Measurements from ENCODE around the gene MAPRE2. TPM values are rescaled to one million over a fixed set of nuclear protein-coding genes. Genes with fewer than 3 reads are reported as not detected.

The MAPRE2 gene
- total RNA-seq, 2 donors from 2014 or later = 11.7 to 11.9 TPM

GRCh38 chr18:35122586-35123224, 81.5 kb downstream of the MAPRE2 start:
- Histone ChIP-seq H3K4me3 (no peak overlapping the region), H3K9me3 (no peaks in the 10 kb centered on the region), H3K27me3 (no peaks in the 10 kb centered on the region), H3K4me1 (no peaks in the 10 kb centered on the region), H3K36me3 (replicated peaks in 1 of 2; ENCODE audit: insufficient read depth in 1 of 2, low read depth in 2 of 2) (no peaks in the 10 kb centered on the region), H3K27ac (no peak overlapping the region)
- intact Hi-C loops (cut with DNase I) = no loop called here
- DNase-seq (no peak), ATAC-seq (no peak)
- TF ChIP-seq POLR2A (IDR thresholded peaks at IDR 0.05) = no peak
- TF ChIP-seq, protein P1, sequence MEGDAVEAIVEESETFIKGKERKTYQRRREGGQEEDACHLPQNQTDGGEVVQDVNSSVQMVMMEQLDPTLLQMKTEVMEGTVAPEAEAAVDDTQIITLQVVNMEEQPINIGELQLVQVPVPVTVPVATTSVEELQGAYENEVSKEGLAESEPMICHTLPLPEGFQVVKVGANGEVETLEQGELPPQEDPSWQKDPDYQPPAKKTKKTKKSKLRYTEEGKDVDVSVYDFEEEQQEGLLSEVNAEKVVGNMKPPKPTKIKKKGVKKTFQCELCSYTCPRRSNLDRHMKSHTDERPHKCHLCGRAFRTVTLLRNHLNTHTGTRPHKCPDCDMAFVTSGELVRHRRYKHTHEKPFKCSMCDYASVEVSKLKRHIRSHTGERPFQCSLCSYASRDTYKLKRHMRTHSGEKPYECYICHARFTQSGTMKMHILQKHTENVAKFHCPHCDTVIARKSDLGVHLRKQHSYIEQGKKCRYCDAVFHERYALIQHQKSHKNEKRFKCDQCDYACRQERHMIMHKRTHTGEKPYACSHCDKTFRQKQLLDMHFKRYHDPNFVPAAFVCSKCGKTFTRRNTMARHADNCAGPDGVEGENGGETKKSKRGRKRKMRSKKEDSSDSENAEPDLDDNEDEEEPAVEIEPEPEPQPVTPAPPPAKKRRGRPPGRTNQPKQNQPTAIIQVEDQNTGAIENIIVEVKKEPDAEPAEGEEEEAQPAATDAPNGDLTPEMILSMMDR (IDR thresholded peaks at IDR 0.05) = no peak
- WGBS, 2 donors = 83 to 84% methylated on average over 15 of the region's 15 CpGs

DNA sequence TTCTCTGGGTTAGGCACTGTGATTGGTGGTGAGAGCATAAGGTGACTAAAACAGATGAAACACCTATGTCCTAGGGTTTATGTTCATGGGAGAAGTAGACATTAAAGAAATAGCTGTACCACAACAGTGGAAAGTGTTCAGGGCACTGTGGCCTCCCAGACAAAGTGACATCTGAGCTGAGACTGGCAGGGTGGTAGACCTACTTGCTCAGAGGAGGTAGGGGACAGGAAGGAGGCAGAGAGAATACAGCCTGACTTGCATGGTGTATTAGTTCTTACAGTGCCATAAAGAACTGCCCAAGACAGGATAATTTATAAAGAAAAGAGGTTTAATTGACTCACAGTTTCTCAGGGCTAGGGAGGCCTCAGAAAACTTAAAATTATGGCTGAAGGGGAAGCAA, 82.6 kb downstream of the MAPRE2 start:
- no peaks in the 10 kb centered on the region for H3K9me3 ChIP-seq
- H3K27ac ChIP-seq = no peak overlapping the region
- peaks cover 0 to 1% of the 10 kb centered on the region in 2 donors for H3K36me3 ChIP-seq (replicated peaks in 1 of 2; ENCODE audit: insufficient read depth in 1 of 2, low read depth in 2 of 2)
- no peaks in the 10 kb centered on the region for H3K4me1 ChIP-seq
- DNase-seq (no peak), ATAC-seq (no peak)
- no peak for TF ChIP-seq POLR2A (IDR thresholded peaks at IDR 0.05)
- TF ChIP-seq, protein P1 (IDR thresholded peaks at IDR 0.05) = no peak
- intact Hi-C loops (cut with DNase I) = no loop called here
- H3K4me3 ChIP-seq = no peak overlapping the region
- no peaks in the 10 kb centered on the region for H3K27me3 ChIP-seq

DNA sequence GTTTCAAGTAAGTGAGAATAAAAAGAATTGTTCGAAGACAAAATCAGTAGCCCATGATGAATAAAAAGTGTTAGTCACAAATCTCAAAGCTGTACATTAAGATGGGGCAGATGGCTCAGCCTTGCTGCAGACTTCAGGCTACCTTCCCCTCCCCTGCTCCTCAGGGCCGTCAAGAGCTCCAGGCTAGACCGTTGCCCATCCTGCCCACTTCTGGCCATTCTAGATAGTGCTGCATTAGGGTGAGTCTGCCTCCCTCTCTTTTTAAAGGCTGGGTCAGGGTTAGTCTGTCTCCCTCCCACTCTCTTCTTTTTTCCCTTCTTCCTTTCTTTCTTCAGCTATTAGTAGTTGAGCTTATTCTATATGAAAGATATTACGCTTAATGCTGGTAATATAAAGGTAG, 86.0 kb downstream of the MAPRE2 start:
- Histone ChIP-seq H3K9me3 (no peaks in the 10 kb centered on the region), H3K27me3 (no peaks in the 10 kb centered on the region), H3K27ac (no peak overlapping the region), H3K36me3 (replicated peaks in 1 of 2; ENCODE audit: insufficient read depth in 1 of 2, low read depth in 2 of 2) (peaks cover 0 to 2% of the 10 kb centered on the region in 2 donors), H3K4me1 (peaks cover 5% of the 10 kb centered on the region), H3K4me3 (no peak overlapping the region)
- DNase-seq (no peak), ATAC-seq (no peak)
- WGBS, 2 donors = 61 to 79% methylated on average over 4 of the region's 4 CpGs
- intact Hi-C loops (cut with DNase I) = no loop called here
- TF ChIP-seq, protein P1 (IDR thresholded peaks at IDR 0.05) = no peak
- TF ChIP-seq POLR2A (IDR thresholded peaks at IDR 0.05) = no peak

GRCh38 chr18:35128675-35129074, 87.5 kb downstream of the MAPRE2 start:
- Histone ChIP-seq H3K9me3 (no peaks in the 10 kb centered on the region), H3K4me1 (peaks cover 11% of the 10 kb centered on the region), H3K27me3 (no peaks in the 10 kb centered on the region), H3K36me3 (replicated peaks in 1 of 2; ENCODE audit: insufficient read depth in 1 of 2, low read depth in 2 of 2) (peaks cover 0 to 2% of the 10 kb centered on the region in 2 donors), H3K27ac (no peak overlapping the region), H3K4me3 (no peak overlapping the region)
- DNase-seq = no peak
- ATAC-seq = no peak
- intact Hi-C loops (cut with DNase I) = no loop called here
- WGBS, 2 donors = 81 to 86% methylated on average over 7 of the region's 7 CpGs
- TF ChIP-seq, protein P1 (IDR thresholded peaks at IDR 0.05) = no peak
- no peak for TF ChIP-seq POLR2A (IDR thresholded peaks at IDR 0.05)

DNA sequence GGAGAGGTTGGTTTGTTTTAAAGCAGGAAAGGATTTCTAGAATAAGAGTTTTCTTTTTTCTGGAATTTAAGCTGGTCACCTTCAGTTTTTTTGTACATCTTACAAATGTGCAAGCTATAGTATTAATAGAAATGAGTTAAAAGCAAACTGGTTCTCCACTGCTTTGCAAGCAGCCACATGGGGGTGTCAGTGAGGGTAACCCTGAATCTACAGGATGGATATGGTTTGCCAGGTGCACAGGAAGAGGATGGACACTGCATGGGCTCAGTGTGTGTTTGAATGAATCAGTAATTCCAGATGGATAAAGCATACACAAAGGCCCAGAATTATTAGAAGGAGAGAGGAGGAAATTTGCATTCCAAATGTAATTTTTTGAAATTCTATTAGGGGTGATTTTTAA, 89.0 kb downstream of the MAPRE2 start:
- Histone ChIP-seq H3K36me3 (replicated peaks in 1 of 2; ENCODE audit: insufficient read depth in 1 of 2, low read depth in 2 of 2) (peaks cover 0 to 2% of the 10 kb centered on the region in 2 donors), H3K27me3 (no peaks in the 10 kb centered on the region)
- intact Hi-C loops (cut with DNase I) = no loop called here

More for the DNA sequence above, 89.0 kb downstream of the MAPRE2 start:
- Histone ChIP-seq H3K27ac (no peak overlapping the region), H3K9me3 (no peaks in the 10 kb centered on the region), H3K4me3 (no peak overlapping the region), H3K4me1 (peaks cover 11% of the 10 kb centered on the region)
- no peak for TF ChIP-seq POLR2A (IDR thresholded peaks at IDR 0.05)
- TF ChIP-seq, protein P1 (IDR thresholded peaks at IDR 0.05) = no peak
- DNase-seq (no peak), ATAC-seq (no peak)
